GM23338 (cell line): ENCODE data around the gene CD247. TPM values are rescaled to one million over a fixed set of nuclear protein-coding genes. Genes with fewer than 3 reads are reported as not detected.

Experiments used
- ATAC-seq: fragments of 200-7000 bp; cut with Tn5 transposase; 3 replicates; pipeline ENCODE4 v1.9.1; 2020
- DNase-seq: peaks from one replicate; pipeline ENCODE4 v3.0.0-alpha.2; 2015; ENCODE audit warnings: low spot score
- H2AFZ ChIP-seq: fragments of 200-600 bp; sonication (generic); 2 replicates; pipeline ENCODE4 v1.8.0; 2016; ENCODE audit warnings: antibody characterized with exemption, mild to moderate bottlenecking, moderate library complexity
- H3F3A ChIP-seq: fragments of 200-600 bp; sonication (generic); replicated peaks from 2 replicates; pipeline ENCODE4 v1.8.0; 2017; ENCODE audit warnings: antibody characterized with exemption, mixed run types, low read depth
- H3K27ac ChIP-seq: fragments of 200-600 bp; sonication (generic); 2 replicates; pipeline ENCODE4 v1.6.1; 2016; ENCODE audit warnings: low read depth
- H3K27me3 ChIP-seq: fragments of 200-600 bp; sonication (generic); 2 replicates; pipeline ENCODE4 v1.8.0; 2016; ENCODE audit warnings: mild to moderate bottlenecking, mixed run types, moderate library complexity; ENCODE audit not compliant: insufficient read depth
- H3K36me3 ChIP-seq: fragments of 200-600 bp; sonication (generic); 2 replicates; pipeline ENCODE4 v1.8.0; 2016; ENCODE audit warnings: mild to moderate bottlenecking; ENCODE audit not compliant: insufficient read depth
- H3K4me1 ChIP-seq: fragments of 200-600 bp; sonication (generic); 2 replicates; pipeline ENCODE4 v1.8.0; 2016; ENCODE audit warnings: mild to moderate bottlenecking, moderate library complexity; ENCODE audit not compliant: insufficient read depth
- H3K4me2 ChIP-seq: fragments of 200-600 bp; sonication (generic); 2 replicates; pipeline ENCODE4 v1.7.1; 2017; ENCODE audit warnings: mixed run types
- H3K4me3 ChIP-seq: fragments of 200-600 bp; sonication (generic); 2 replicates; pipeline ENCODE4 v1.6.1; 2016; ENCODE audit warnings: mixed run types
- H3K79me2 ChIP-seq: fragments of 200-600 bp; sonication (generic); replicated peaks from 2 replicates; pipeline ENCODE4 v1.8.0; 2017; ENCODE audit warnings: mild to moderate bottlenecking; ENCODE audit not compliant: insufficient read depth
- H3K9me2 ChIP-seq: fragments of 200-600 bp; sonication (generic); 2 replicates; pipeline ENCODE4 v1.8.0; 2017; ENCODE audit not compliant: insufficient read depth
- H4K20me1 ChIP-seq: fragments of 200-600 bp; sonication (generic); replicated peaks from 2 replicates; pipeline ENCODE4 v1.8.0; 2017; ENCODE audit warnings: mild to moderate bottlenecking; ENCODE audit not compliant: insufficient read depth
- H3K27ac Mint-ChIP-seq: 2 replicates; pipeline ENCODE4 v1.8.0; 2020; ENCODE audit warnings: inconsistent platforms, mild to moderate bottlenecking, moderate library complexity, mixed read lengths
- H3K27me3 Mint-ChIP-seq: 3 replicates; pipeline ENCODE4 v1.8.0; 2022; ENCODE audit warnings: low read depth, mild to moderate bottlenecking, moderate library complexity, mixed read lengths, inconsistent platforms; ENCODE audit not compliant: insufficient read depth, poor library complexity
- H3K36me3 Mint-ChIP-seq: 3 replicates; pipeline ENCODE4 v1.8.0; 2021; ENCODE audit warnings: low read depth, mild to moderate bottlenecking, inconsistent platforms, moderate library complexity, mixed read lengths
- H3K4me1 Mint-ChIP-seq: 3 replicates; pipeline ENCODE4 v1.8.0; 2020; ENCODE audit warnings: mild to moderate bottlenecking, inconsistent platforms, mixed read lengths
- H3K4me3 Mint-ChIP-seq: 3 replicates; pipeline ENCODE4 v1.8.0; 2021; ENCODE audit warnings: moderate library complexity, mild to moderate bottlenecking, inconsistent platforms, mixed read lengths
- H3K9me3 Mint-ChIP-seq: 3 replicates; pipeline ENCODE4 v1.8.0; 2020; ENCODE audit warnings: moderate library complexity, mild to moderate bottlenecking, inconsistent platforms, mixed read lengths
- CREB1 ChIP-seq: fragments of 250-450 bp; sonication (Bioruptor Pico); IDR thresholded peaks from 2 replicates; pipeline ENCODE4 v1.5.0; 2020; ENCODE audit warnings: low read depth, mild to moderate bottlenecking, moderate library complexity
- ETS1 ChIP-seq: IDR thresholded peaks from 2 replicates; pipeline ENCODE4 v1.6.1; 2016; ENCODE audit warnings: antibody characterized with exemption
- EZH2 ChIP-seq: fragments of 200-600 bp; sonication (generic); IDR thresholded peaks from one replicate; pipeline ENCODE4 v1.8.0; 2017; ENCODE audit warnings: antibody characterized with exemption, mild to moderate bottlenecking, low read depth; ENCODE audit not compliant: unreplicated experiment
- EZH2phosphoT487 ChIP-seq: fragments of 200-600 bp; sonication (generic); IDR thresholded peaks from one replicate; pipeline ENCODE4 v1.8.1; 2018; ENCODE audit warnings: antibody characterized with exemption; ENCODE audit not compliant: unreplicated experiment
- REST ChIP-seq: IDR thresholded peaks from one replicate; pipeline ENCODE4 v1.6.1; 2018; ENCODE audit warnings: antibody characterized with exemption; ENCODE audit not compliant: unreplicated experiment
- ZNF114 ChIP-seq: fragments of 250-450 bp; sonication (Bioruptor Pico); IDR thresholded peaks from 2 replicates; pipeline ENCODE4 v1.5.0; 2020; ENCODE audit warnings: mild to moderate bottlenecking, moderate library complexity
- ZNF331 ChIP-seq: fragments of 250-450 bp; sonication (Bioruptor Pico); IDR thresholded peaks from 2 replicates; pipeline ENCODE4 v1.5.0; 2020; ENCODE audit warnings: low read depth, mild to moderate bottlenecking, moderate library complexity
- ZNF462 ChIP-seq: fragments of 250-450 bp; sonication (Bioruptor Pico); IDR thresholded peaks from 2 replicates; pipeline ENCODE4 v1.5.0; 2020; ENCODE audit warnings: mild to moderate bottlenecking, moderate library complexity
- polyA plus RNA-seq: library from polyadenylated mRNA; unstranded; fragments of >200 nt; fragmentation: Nextera tagmentation; extraction: Ambion mirVana; gene quantifications from 2 replicates; pipeline ENCODE4 v1.2.1, GENCODE V29; 2016
- total RNA-seq: library from RNA; depleted of rRNA; stranded (reverse); fragments of >200 nt; shearing (Covaris generic); gene quantifications from 2 replicates; pipeline ENCODE4 v1.2.3, GENCODE V29; 2014

CD247 gene
- total and polyA plus RNA-seq, 2 experiments from 2014 or later, result 1.2 to 1.4 TPM

GRCh38 chr1:167456524-167456923 lies 61.8 kb downstream of the CD247 start:
- Mint-ChIP-seq H3K27me3 (peaks cover 27% of the 10 kb centered on the region), H3K36me3 (no peaks in the 10 kb centered on the region), H3K27ac (no peak overlapping the region), H3K4me3 (peak overlapping the region; percentile 67; the same call in 2 of the 3 replicates), H3K4me1 (peaks cover 25% of the 10 kb centered on the region), H3K9me3 (no peaks in the 10 kb centered on the region)
- H3K27me3 ChIP-seq, result peaks cover 49% of the 10 kb centered on the region
- no peak overlapping the region for H2AFZ ChIP-seq
- DNase-seq (no peak), ATAC-seq (no peak)
- peaks cover 10% of the 10 kb centered on the region; the same call in 1 of the 2 replicates for H3K4me1 ChIP-seq
- no peak overlapping the region for H3K4me2 ChIP-seq
- no peak overlapping the region for H3K27ac ChIP-seq
- peak overlapping the region; percentile 89; the same call in 1 of the 2 replicates for H3K4me3 ChIP-seq
- no peaks in the 10 kb centered on the region for H3K9me2 ChIP-seq
- no peaks in the 10 kb centered on the region for H4K20me1 ChIP-seq
- H3F3A ChIP-seq, result peaks cover 2% of the 10 kb centered on the region; the same call in 1 of the 2 replicates
- no peak for TF ChIP-seq EZH2
- no peaks in the 10 kb centered on the region for H3K79me2 ChIP-seq
- H3K36me3 ChIP-seq, result no peaks in the 10 kb centered on the region

DNA sequence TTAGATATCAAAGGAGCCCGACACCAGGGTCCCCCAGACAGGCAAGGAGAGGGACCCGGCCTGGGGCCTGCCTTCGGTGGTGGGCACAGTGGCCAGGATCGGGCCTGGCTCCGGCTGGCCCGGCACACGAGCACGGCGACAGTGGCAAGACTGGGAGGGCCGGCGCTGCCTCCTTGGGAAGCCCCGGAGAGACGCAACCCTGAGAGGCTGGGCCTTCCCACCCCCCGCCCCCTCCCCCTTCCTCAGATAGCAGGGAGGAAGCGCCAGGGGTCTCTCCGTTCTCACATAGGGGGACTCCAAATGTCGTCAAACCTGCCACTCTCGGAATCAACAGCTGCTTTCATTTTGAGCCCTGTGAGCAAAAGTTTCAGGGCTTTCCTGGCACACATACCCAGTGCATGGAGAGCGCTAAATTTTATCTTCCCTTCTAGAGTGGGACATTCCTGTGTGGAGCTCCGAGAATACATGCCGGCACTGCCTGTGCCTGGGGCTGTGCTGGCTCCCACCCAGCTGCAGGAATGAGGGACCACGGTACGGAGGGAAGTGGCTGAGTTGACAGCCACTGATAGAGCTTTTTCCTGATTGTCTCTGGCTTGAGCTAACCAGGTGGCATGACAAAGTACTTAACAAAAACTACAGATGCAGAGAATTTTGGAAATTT lies 62.4 kb downstream of the CD247 start:
- Mint-ChIP-seq H3K9me3 (no peaks in the 10 kb centered on the region), H3K36me3 (no peaks in the 10 kb centered on the region), H3K4me3 (peak overlapping the region; percentile 67), H3K4me1 (peaks cover 25% of the 10 kb centered on the region), H3K27ac (no peak overlapping the region), H3K27me3 (peaks cover 27% of the 10 kb centered on the region)
- Histone ChIP-seq H3K36me3 (no peaks in the 10 kb centered on the region), H2AFZ (peak overlapping the region; percentile 99), H3K4me2 (peak overlapping the region; percentile 96), H3F3A (peaks cover 2% of the 10 kb centered on the region; the same call in 1 of the 2 replicates), H3K27me3 (peaks cover 49% of the 10 kb centered on the region), H3K4me3 (peak overlapping the region; percentile 89), H3K27ac (no peak overlapping the region), H3K79me2 (no peaks in the 10 kb centered on the region), H3K4me1 (peaks cover 10% of the 10 kb centered on the region; the same call in 1 of the 2 replicates), H3K9me2 (no peaks in the 10 kb centered on the region), H4K20me1 (no peaks in the 10 kb centered on the region)
- ATAC-seq (peak; percentile 48), DNase-seq (peak; percentile 62)
- TF ChIP-seq ETS1 (no peak), ZNF331 (no peak), EZH2phosphoT487 (no peak), ZNF462 (CRISPR knock-in tag) (no peak), EZH2 (no peak), REST (no peak), CREB1 (CRISPR knock-in tag) (no peak), ZNF114 (CRISPR knock-in tag) (no peak)
